Gastroesophageal sphincter (tissue), 4 donors: Measurements from ENCODE around the gene CCNDBP1. TPM values are rescaled to one million over a fixed set of nuclear protein-coding genes. Genes with fewer than 3 reads are reported as not detected.

Experiments
- ATAC-seq: fragments of 150-250 bp; one replicate; pipeline ENCODE4 v1.9.1; 2016; ENCODE audit warnings: mild to moderate bottlenecking, moderate library complexity
- H3K27ac ChIP-seq, 4 donors: fragments of 200-600 bp; sonication (generic) in 3 of 4; 1 replicate in 3 of 4; 2 replicates in 1 of 4; pipeline ENCODE4 v1.5.1; 2016 to 2019
- H3K27me3 ChIP-seq: fragments of 200-600 bp; sonication (generic); one replicate; pipeline ENCODE4 v1.5.1; 2019
- H3K36me3 ChIP-seq, 2 donors: fragments of 200-600 bp; sonication (generic); one replicate each; pipeline ENCODE4 v1.5.1; 2019; ENCODE audit warnings: control low read depth in 1 of 2
- H3K4me1 ChIP-seq, 3 donors: fragments of 200-600 bp; sonication (generic); 1 replicate in 2 of 3; 2 replicates in 1 of 3; pipeline ENCODE4 v1.5.1; 2016 to 2019; ENCODE audit warnings: control low read depth in 2 of 3
- H3K4me3 ChIP-seq, 2 donors: fragments of 200-600 bp; sonication (generic); one replicate each; pipeline ENCODE4 v1.5.1; 2019; ENCODE audit warnings: mild to moderate bottlenecking in 1 of 2, moderate library complexity in 1 of 2
- H3K9me3 ChIP-seq, 3 donors: fragments of 200-600 bp; sonication (generic); one replicate each; pipeline ENCODE4 v1.5.1; 2017 to 2019; ENCODE audit warnings: control low read depth in 2 of 3
- CTCF ChIP-seq, 4 experiments: fragments of 200-600 bp in 2 of 4; fragments of 450-650 bp in 2 of 4; sonication (generic) in 1 of 4; IDR thresholded peaks; one replicate each; pipeline ENCODE4 v1.5.1; 2017 to 2019; ENCODE audit warnings: antibody characterized with exemption in 4 of 4, mild to moderate bottlenecking in 2 of 4, moderate library complexity in 2 of 4
- EP300 ChIP-seq: sonication (generic); formaldehyde crosslinking; IDR thresholded peaks from one replicate; pipeline ENCODE4 v1.6.1; 2017; ENCODE audit warnings: antibody characterized with exemption, mild to moderate bottlenecking
- POLR2A ChIP-seq, 2 donors: fragments of 450-650 bp; IDR thresholded peaks; one replicate each; pipeline ENCODE4 v1.6.1; 2017; ENCODE audit warnings: antibody characterized with exemption in 2 of 2, mild to moderate bottlenecking in 2 of 2, moderate library complexity in 1 of 2
- POLR2AphosphoS5 ChIP-seq: sonication (generic); formaldehyde crosslinking; IDR thresholded peaks from one replicate; pipeline ENCODE4 v1.6.1; 2017; ENCODE audit warnings: antibody characterized with exemption
- WGBS, 2 donors: methylation state at CpG; one replicate each; pipeline ENCODE4 v1.1.5; 2018; ENCODE audit warnings: low coverage in 1 of 2; 5-methylcytosine and 5-hydroxymethylcytosine counted together
- total RNA-seq, 4 donors: library from RNA; depleted of rRNA; stranded (reverse); fragments of >200 nt; gene quantifications; one replicate each; pipeline ENCODE4 v1.1.0, GENCODE V29; 2016

CCNDBP1 gene
- total RNA-seq, 4 donors from 2014 or later = 43.0 to 70.9 (median 54.1) TPM

GRCh38 chr15:43204016-43204901, 19.1 kb downstream of the CCNDBP1 start:
- peak; percentile 50 for ATAC-seq
- Histone ChIP-seq H3K27me3 (peaks cover 19% of the 10 kb centered on the region), H3K4me3 (no peak overlapping the region), H3K9me3 (no peaks in the 10 kb centered on the region), H3K36me3 (no peaks in the 10 kb centered on the region), H3K4me1 (peaks cover 0 to 5% (median 0%) of the 10 kb centered on the region in 3 donors), H3K27ac (no peak overlapping the region)
- TF ChIP-seq POLR2AphosphoS5 = no peak
- peak in 3 of 4 experiments; percentile 45 to 60 (median 50) for TF ChIP-seq CTCF (IDR thresholded peaks at IDR 0.05)
- WGBS, 2 donors = 33 to 45% methylated on average over 8 of the region's 8 CpGs

GRCh38 chr15:43206054-43206453, 20.9 kb downstream of the CCNDBP1 start:
- Histone ChIP-seq H3K36me3 (no peaks in the 10 kb centered on the region), H3K9me3 (no peaks in the 10 kb centered on the region), H3K4me3 (no peak overlapping the region), H3K27ac (no peak overlapping the region), H3K27me3 (peaks cover 37% of the 10 kb centered on the region), H3K4me1 (peaks cover 0 to 5% (median 0%) of the 10 kb centered on the region in 3 donors)
- TF ChIP-seq POLR2AphosphoS5 (no peak), CTCF (IDR thresholded peaks at IDR 0.05) (no peak), POLR2A (IDR thresholded peaks at IDR 0.05) (no peak)
- no peak for ATAC-seq
- WGBS, 2 donors = 70 to 80% methylated on average over 1 to 4 of the region's 5 CpGs

- Histone ChIP-seq H3K36me3 (no peaks in the 10 kb centered on the region), H3K4me1 (peaks cover 0 to 5% (median 0%) of the 10 kb centered on the region in 3 donors), H3K27me3 (peaks cover 46% of the 10 kb centered on the region), H3K9me3 (no peaks in the 10 kb centered on the region), H3K4me3 (no peak overlapping the region), H3K27ac (no peak overlapping the region)
- no peak for TF ChIP-seq CTCF (IDR thresholded peaks at IDR 0.05)
- no peak for TF ChIP-seq POLR2A (IDR thresholded peaks at IDR 0.05)
- no peak for TF ChIP-seq POLR2AphosphoS5
- no peak for TF ChIP-seq EP300
- 100% methylated on average over 1 of the region's 9 CpGs for WGBS, 2 donors
- no peak for ATAC-seq
These were observed 21.8 kb downstream of the CCNDBP1 start for GRCh38 chr15:43207024-43207423.

- TF ChIP-seq EP300 (no peak), POLR2AphosphoS5 (no peak), POLR2A (IDR thresholded peaks at IDR 0.05) (no peak), CTCF (IDR thresholded peaks at IDR 0.05) (no peak)
- Histone ChIP-seq H3K9me3 (no peaks in the 10 kb centered on the region), H3K4me3 (no peak overlapping the region), H3K36me3 (no peaks in the 10 kb centered on the region), H3K27me3 (peaks cover 46% of the 10 kb centered on the region), H3K27ac (no peak overlapping the region), H3K4me1 (peaks cover 0 to 5% (median 0%) of the 10 kb centered on the region in 3 donors)
- ATAC-seq = no peak
- WGBS, 2 donors = 44 to 51% methylated on average over 3 to 4 of the region's 23 CpGs
These were observed 23.1 kb downstream of the CCNDBP1 start for GRCh38 chr15:43208052-43209002.
